Rectal smooth muscle tissue (tissue), 1 donor: ENCODE measurements around the gene PLEKHG5.
"Not testable (repeated sequence)": the region's sequence is repeated elsewhere in the genome, so short reads cannot be mapped to it uniquely, and the experiment has no call there.

Experiments
- H3K27ac ChIP-seq: one replicate; pipeline ENCODE4 v1.7.0; 2013; ENCODE audit warnings: low read depth, low read length, inconsistent platforms
- H3K27me3 ChIP-seq: one replicate; pipeline ENCODE4 v1.7.0; 2013; ENCODE audit warnings: low read length; ENCODE audit not compliant: control insufficient read depth, insufficient read depth
- H3K36me3 ChIP-seq: one replicate; pipeline ENCODE4 v1.7.0; 2013; ENCODE audit warnings: low read length; ENCODE audit not compliant: control insufficient read depth, insufficient read depth
- H3K4me1 ChIP-seq: one replicate; pipeline ENCODE4 v1.7.0; 2013; ENCODE audit warnings: low read length; ENCODE audit not compliant: control insufficient read depth, insufficient read depth
- H3K4me3 ChIP-seq: one replicate; pipeline ENCODE4 v1.7.0; 2013; ENCODE audit warnings: low read length
- H3K9ac ChIP-seq: one replicate; pipeline ENCODE4 v1.7.0; 2013; ENCODE audit warnings: low read length

PLEKHG5 gene

DNA sequence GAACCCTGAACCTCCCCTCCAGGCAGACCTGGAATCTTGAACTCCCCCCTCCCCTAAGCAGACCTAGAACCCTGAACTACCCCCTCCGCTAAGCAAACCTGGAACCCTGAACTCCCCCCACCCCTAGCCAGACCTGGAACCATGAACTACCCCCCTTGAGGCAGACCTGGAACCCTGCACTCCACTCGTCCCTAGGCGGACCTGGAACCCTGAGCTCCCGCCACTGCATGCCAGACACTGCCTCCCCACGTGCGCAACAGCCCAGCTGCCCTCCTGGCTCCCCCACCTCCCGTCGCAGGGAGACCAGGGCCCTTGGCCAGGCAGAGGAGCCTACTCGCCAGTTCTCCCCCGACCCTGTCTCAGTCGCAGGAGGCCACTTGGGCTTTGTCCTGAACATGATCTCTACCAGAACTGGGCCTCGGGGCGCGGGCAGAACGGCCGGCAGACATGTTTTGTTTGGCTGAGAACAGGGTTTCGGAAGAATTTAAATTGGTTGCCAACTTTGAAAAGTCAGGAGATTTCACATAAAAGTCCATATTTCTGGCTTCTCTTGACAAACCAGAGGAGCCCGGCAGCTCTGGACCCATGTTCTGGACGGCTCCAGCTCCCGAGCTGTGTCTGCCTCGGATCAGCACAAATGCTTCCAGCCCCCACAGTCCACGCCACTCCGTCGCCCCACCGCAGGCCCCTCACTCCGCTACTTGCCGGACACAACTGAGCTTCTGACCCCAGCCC lies 9.2 kb upstream of the PLEKHG5 start:
- H3K4me3 ChIP-seq: no peak overlapping the region

GRCh38 chr1:6499296-6499695 lies 7.8 kb upstream of the PLEKHG5 start:
- H3K4me1 ChIP-seq: no peaks in the 10 kb centered on the region
- no peak overlapping the region for H3K9ac ChIP-seq
- no peak overlapping the region for H3K4me3 ChIP-seq
- no peak overlapping the region for H3K27ac ChIP-seq
- H3K27me3 ChIP-seq: peaks cover 2% of the 10 kb centered on the region
- no peaks in the 10 kb centered on the region for H3K36me3 ChIP-seq

More for the DNA sequence above, 9.2 kb upstream of the PLEKHG5 start:
- Histone ChIP-seq H3K27ac (no peak overlapping the region), H3K36me3 (no peaks in the 10 kb centered on the region), H3K9ac (no peak overlapping the region), H3K4me1 (no peaks in the 10 kb centered on the region), H3K27me3 (peaks cover 2% of the 10 kb centered on the region)

DNA sequence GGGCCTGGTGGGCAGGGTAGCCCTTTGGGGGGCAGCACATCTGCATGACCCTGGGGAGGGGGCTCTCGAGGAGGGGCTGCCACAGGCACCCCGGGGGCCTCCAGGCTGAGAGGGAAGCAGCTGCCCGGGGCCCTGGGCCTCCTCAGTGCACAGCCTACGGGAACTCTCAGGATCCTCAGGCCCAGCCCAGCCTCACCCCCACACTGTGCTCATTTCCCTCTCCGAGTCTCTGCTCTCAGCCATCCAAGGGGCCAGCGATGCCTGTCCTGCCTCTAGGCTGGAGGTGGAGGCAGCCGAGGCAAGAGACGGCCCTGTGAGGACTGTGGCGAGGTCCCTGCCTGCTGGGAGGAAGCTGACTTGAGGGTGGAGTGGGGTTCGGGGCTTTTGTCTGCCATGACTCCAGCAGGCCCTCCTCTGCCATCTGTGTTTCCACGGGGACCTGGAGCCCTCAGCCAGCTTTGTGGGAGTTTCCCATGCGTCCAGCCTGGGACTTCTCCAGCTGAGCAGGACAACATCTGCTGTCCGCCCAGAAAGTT lies 7.2 kb upstream of the PLEKHG5 start:
- Histone ChIP-seq H3K27ac (no peak overlapping the region), H3K9ac (no peak overlapping the region)

DNA sequence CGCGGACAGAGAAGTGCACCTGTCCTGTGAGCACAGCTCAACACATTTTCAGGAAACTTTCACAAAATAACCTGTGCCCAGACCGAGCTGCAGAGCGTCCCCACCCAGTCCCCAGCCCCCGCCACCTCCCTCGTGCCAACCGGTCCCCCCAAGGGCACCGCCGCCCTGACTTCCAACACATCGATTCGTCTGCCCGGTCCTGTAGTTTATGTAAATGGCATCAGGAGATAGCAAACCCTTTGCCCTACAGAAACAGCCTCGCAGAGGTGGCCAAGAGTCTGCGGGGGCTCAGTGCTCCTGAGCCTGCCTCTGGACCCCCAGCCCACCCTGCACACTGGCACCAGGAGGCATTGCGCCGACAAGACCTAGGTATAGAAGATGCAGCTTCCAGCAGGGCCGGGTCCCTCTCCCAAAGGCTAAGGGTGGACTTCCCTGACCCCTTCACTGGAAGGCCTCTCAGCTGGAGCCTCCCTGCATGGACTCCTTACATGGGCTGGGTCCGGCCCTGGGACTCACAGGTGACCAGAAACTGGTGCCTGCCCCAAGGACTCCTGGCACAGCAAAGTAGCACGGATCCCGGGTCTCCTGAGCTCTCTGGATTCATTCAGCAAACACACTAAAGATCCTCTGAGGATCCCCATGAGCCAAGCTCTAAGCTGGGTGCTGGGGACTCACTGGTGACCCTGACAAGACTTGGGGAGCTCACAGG lies 6.6 kb upstream of the PLEKHG5 start:
- Histone ChIP-seq H3K4me1 (no peaks in the 10 kb centered on the region), H3K36me3 (no peaks in the 10 kb centered on the region), H3K4me3 (peak overlapping the region; percentile 59), H3K27ac (no peak overlapping the region), H3K9ac (no peak overlapping the region), H3K27me3 (peaks cover 2% of the 10 kb centered on the region)

More for the DNA sequence above, 7.2 kb upstream of the PLEKHG5 start:
- H3K36me3 ChIP-seq: no peaks in the 10 kb centered on the region
- no peak overlapping the region for H3K4me3 ChIP-seq
- H3K4me1 ChIP-seq: no peaks in the 10 kb centered on the region
- peaks cover 2% of the 10 kb centered on the region for H3K27me3 ChIP-seq

DNA sequence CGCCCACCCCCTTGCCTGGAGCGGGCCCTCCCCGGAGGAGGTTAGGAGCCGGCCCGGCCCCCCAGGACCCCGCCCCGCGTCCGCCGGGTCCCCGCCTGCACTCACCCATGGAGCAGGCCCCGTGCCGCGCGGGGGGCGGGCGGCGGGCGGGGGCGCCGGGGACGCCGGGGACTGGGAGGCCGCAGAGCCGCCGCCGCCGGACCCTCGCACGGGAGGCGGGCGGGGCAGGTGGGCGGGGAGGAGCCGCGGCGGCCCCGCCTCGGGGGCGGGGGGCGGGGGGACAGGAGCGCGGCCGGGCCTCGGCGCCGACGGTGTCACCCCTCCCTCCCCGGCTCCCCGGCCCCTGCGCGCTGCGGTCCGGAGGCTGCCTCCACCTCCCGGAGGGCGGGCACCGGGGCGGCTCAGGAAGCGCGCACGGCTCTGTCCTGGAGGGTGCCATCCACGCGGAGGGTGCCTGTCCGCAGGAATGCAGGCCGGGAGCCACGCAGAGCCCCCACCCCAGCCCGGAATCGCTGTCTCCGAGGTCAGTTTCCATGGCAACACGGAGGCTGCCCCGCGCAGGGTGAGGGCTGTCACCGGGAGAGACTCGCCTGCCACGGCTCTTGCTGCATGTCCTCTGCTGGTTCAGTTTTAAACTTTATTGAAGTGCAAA lies 5.9 kb upstream of the PLEKHG5 start:
- no peaks in the 10 kb centered on the region for H3K4me1 ChIP-seq
- no peak overlapping the region for H3K9ac ChIP-seq
- H3K36me3 ChIP-seq: no peaks in the 10 kb centered on the region
- peak overlapping the region; percentile 59 for H3K4me3 ChIP-seq
- no peak overlapping the region for H3K27ac ChIP-seq
- H3K27me3 ChIP-seq: peaks cover 2% of the 10 kb centered on the region

GRCh38 chr1:6496890-6497214 lies 5.4 kb upstream of the PLEKHG5 start:
- H3K4me3 ChIP-seq: peak overlapping the region; percentile 44
- peaks cover 2% of the 10 kb centered on the region for H3K27me3 ChIP-seq
- no peak overlapping the region for H3K9ac ChIP-seq
- H3K27ac ChIP-seq: no peak overlapping the region
- H3K4me1 ChIP-seq: no peaks in the 10 kb centered on the region
- H3K36me3 ChIP-seq: no peaks in the 10 kb centered on the region

GRCh38 chr1:6496365-6496721 lies 4.9 kb upstream of the PLEKHG5 start:
- Histone ChIP-seq H3K27me3 (peaks cover 2% of the 10 kb centered on the region), H3K4me3 (no peak overlapping the region), H3K27ac (no peak overlapping the region), H3K4me1 (no peaks in the 10 kb centered on the region), H3K9ac (no peak overlapping the region), H3K36me3 (no peaks in the 10 kb centered on the region)

GRCh38 chr1:6495540-6496364 lies 4.3 kb upstream of the PLEKHG5 start:
- Histone ChIP-seq H3K4me1 (no peaks in the 10 kb centered on the region), H3K27ac (no peak overlapping the region), H3K9ac (no peak overlapping the region), H3K27me3 (no peaks in the 10 kb centered on the region), H3K36me3 (no peaks in the 10 kb centered on the region), H3K4me3 (peak overlapping the region; percentile 3)

DNA sequence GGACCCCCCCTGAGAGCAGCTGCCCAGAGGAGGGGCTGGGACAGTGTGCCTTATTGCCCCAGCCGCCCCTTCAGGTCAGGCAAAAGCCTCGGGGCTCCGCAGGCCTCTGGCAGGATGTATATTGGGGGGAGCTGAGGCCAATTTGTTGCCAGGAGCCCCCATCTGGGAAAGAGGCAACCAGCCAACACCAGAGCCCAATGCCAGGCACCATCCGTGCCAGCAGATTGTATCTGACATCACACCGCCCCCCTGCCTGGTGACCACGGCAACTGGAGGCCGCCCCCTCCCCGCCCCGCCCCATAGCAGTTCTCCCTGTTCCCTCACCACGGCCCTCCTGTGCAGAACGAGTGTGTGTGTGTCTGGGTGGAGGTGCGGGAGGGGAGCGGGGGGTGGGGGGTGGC lies 3.6 kb upstream of the PLEKHG5 start:
- Histone ChIP-seq H3K36me3 (no peaks in the 10 kb centered on the region), H3K4me1 (no peaks in the 10 kb centered on the region), H3K27ac (no peak overlapping the region), H3K27me3 (no peaks in the 10 kb centered on the region), H3K9ac (no peak overlapping the region), H3K4me3 (no peak overlapping the region)

DNA sequence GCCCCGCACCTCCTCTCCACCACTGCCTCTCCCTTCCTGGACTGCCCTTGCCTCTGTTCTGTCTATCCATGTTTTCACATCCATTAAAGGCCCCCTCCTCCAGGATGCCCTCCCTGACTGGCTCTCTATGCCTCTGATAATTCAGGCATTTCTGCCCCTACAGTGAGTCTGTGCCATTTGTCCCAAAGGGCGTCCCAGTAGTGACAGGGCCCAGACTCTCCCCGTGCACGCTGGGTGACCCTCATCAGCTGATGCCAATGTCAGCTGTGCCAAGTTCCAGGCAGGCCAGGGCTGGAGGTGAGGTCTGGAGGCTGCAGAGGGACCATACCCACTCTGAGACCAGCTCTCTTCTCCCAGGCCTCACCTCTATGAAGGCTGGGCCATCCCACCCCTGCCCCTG lies 3.2 kb upstream of the PLEKHG5 start:
- no peak overlapping the region for H3K9ac ChIP-seq
- no peaks in the 10 kb centered on the region for H3K36me3 ChIP-seq
- no peak overlapping the region for H3K4me3 ChIP-seq
- no peak overlapping the region for H3K27ac ChIP-seq
- no peaks in the 10 kb centered on the region for H3K4me1 ChIP-seq
- H3K27me3 ChIP-seq: no peaks in the 10 kb centered on the region

- H3K9ac ChIP-seq, H3K27ac ChIP-seq, H3K36me3 ChIP-seq, H3K4me3 ChIP-seq, H3K4me1 ChIP-seq, H3K27me3 ChIP-seq: not testable (repeated sequence)
Observed at GRCh38 chr1:6493834-6494223, 2.4 kb upstream of the PLEKHG5 start.

DNA sequence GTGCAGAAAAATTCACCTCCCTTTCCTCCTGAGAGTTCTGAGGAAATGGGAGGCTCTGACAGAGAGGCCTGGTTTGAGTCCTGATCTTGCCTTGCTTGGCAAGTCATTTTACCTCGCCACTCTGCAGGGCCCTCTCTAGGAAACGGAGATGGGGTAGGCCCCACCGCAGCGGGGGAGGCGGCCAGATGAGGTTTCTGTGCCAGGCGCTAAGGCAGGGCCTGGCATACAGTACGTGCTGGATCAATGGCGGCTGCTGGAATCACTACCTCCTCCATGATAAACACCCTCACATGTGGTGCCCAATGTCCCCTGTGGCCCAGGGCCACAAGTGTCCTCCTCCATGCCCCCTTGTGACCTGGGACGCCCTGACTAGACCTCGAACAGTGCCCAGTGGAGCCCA lies 499 bp upstream of the PLEKHG5 start:
- H3K4me3 ChIP-seq: no peak overlapping the region
- H3K9ac ChIP-seq: no peak overlapping the region
- H3K27me3 ChIP-seq: no peaks in the 10 kb centered on the region
- no peaks in the 10 kb centered on the region for H3K4me1 ChIP-seq
- H3K27ac ChIP-seq: no peak overlapping the region
- no peaks in the 10 kb centered on the region for H3K36me3 ChIP-seq
